MCF 10A (cell line): ENCODE measurements around the gene KIF26A. TPM values are rescaled to one million over a fixed set of nuclear protein-coding genes. Genes with fewer than 3 reads are reported as not detected.

Experiments used
- BruUV-seq: library from RNA; stranded (reverse); fragments of 400-500 nt; replicated peaks from 2 replicates; lab custom pipeline; 2021; lab: Mats Ljungman, UMichigan
- CTCF ChIA-PET: fragments of 300-600 bp; sonication (Branson Sonifier 250); formaldehyde crosslinking; extraction: SDS; loops from one replicate; lab custom pipeline; 2021; ENCODE audit warnings: antibody characterized with exemption, inconsistent platforms; lab: Yijun Ruan, JAX
- POLR2A ChIA-PET: fragments of 300-600, 350-650 bp; sonication (Branson Sonifier 250); formaldehyde crosslinking; extraction: SDS; loops from one replicate; lab custom pipeline; 2020; ENCODE audit warnings: antibody characterized with exemption, inconsistent platforms; lab: Yijun Ruan, JAX
- DNase-seq: peaks from one replicate; pipeline ENCODE4 v3.0.0-alpha.2; 2018; ENCODE audit not compliant: unreplicated experiment
- H3K27ac Mint-ChIP-seq: one replicate; pipeline ENCODE4 v1.8.0; 2022; ENCODE audit warnings: mild to moderate bottlenecking, low read depth, mixed read lengths; ENCODE audit not compliant: unreplicated experiment
- H3K27me3 Mint-ChIP-seq: one replicate; pipeline ENCODE4 v1.8.0; 2022; ENCODE audit warnings: mixed read lengths; ENCODE audit not compliant: insufficient read depth, unreplicated experiment
- H3K36me3 Mint-ChIP-seq: one replicate; pipeline ENCODE4 v1.8.0; 2022; ENCODE audit warnings: mild to moderate bottlenecking, moderate library complexity, mixed read lengths; ENCODE audit not compliant: insufficient read depth, unreplicated experiment
- H3K4me1 Mint-ChIP-seq: one replicate; pipeline ENCODE4 v1.8.0; 2022; ENCODE audit warnings: mixed read lengths; ENCODE audit not compliant: insufficient read depth, unreplicated experiment
- H3K4me3 Mint-ChIP-seq: one replicate; pipeline ENCODE4 v1.8.0; 2022; ENCODE audit warnings: mild to moderate bottlenecking, moderate library complexity, mixed read lengths; ENCODE audit not compliant: unreplicated experiment
- H3K9me3 Mint-ChIP-seq: one replicate; pipeline ENCODE4 v1.8.0; 2022; ENCODE audit warnings: mixed read lengths; ENCODE audit not compliant: unreplicated experiment
- intact Hi-C: fragments of 100-400 bp; cut with micrococcal nuclease; formaldehyde crosslinking; loops from 2 replicates; pipeline ENCODE4 v1.14.1; 2022
- total RNA-seq: library from RNA; stranded (reverse); gene quantifications from 2 replicates; pipeline ENCODE4 v1.2.3, GENCODE V29; 2022
- TF ChIP-seq, protein P1 (sequence below): fragments of 200-600 bp; IDR thresholded peaks from one replicate; pipeline ENCODE4 v1.8.0; 2022; ENCODE audit warnings: antibody characterized with exemption, mild to moderate bottlenecking; ENCODE audit not compliant: unreplicated experiment

KIF26A gene
- total RNA-seq, 1 experiment from 2014 or later, result 0.26 TPM

DNA sequence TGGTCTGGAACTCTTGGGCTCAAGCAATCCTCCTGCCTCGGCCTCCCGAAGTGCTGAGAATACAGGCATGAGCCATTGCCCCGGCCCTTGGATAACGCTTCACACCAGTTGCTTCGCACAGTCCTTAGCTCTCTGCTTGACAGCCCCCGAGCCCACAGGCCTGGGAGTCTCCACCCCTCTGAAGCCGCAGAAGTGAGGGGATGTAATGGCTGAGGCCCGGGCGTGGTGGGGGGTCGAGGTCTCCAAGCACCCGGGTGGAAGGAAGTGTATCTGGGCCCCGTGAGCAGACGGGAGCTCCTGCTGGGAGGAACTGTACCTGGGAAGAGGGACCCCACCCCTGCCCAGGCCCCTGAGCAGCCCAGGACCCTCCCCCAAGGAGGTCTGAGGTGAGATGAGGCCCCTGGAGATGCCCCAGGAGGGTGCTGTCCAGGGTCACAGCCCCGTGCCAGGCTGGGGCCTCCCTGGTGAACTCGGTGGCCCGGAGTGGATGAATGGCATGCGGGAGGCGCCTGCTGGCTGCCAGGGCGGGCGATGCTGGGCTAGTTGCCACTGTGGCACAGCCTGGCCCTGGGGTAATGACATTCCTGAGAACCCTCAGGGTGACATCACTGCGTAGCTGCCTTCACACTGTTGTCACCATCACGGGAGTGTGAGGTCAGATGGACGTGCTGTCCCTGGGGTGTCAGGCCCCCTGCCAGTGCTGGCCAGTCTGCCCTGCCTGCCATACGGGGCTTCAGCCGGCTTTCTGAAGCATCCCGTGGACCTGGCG lies 48.9 kb downstream of the KIF26A start:
- TF ChIP-seq, protein P1, sequence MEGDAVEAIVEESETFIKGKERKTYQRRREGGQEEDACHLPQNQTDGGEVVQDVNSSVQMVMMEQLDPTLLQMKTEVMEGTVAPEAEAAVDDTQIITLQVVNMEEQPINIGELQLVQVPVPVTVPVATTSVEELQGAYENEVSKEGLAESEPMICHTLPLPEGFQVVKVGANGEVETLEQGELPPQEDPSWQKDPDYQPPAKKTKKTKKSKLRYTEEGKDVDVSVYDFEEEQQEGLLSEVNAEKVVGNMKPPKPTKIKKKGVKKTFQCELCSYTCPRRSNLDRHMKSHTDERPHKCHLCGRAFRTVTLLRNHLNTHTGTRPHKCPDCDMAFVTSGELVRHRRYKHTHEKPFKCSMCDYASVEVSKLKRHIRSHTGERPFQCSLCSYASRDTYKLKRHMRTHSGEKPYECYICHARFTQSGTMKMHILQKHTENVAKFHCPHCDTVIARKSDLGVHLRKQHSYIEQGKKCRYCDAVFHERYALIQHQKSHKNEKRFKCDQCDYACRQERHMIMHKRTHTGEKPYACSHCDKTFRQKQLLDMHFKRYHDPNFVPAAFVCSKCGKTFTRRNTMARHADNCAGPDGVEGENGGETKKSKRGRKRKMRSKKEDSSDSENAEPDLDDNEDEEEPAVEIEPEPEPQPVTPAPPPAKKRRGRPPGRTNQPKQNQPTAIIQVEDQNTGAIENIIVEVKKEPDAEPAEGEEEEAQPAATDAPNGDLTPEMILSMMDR, result no peak
- no peaks in the 10 kb centered on the region for H3K4me1 Mint-ChIP-seq
- no peaks in the 10 kb centered on the region for H3K9me3 Mint-ChIP-seq
- intact Hi-C loops, result no loop called here
- no peak for DNase-seq
- ChIA-PET POLR2A (no interaction called here), CTCF (interaction anchor here (0.6 kb wide), 1 partner anchor 337 kb away, joined by 3 read pairs; no protein-coding TSS in a partner anchor)
- no TSS peak for BruUV-seq
- H3K4me3 Mint-ChIP-seq, result no peak overlapping the region
- H3K27ac Mint-ChIP-seq, result no peak overlapping the region
- H3K36me3 Mint-ChIP-seq, result no peaks in the 10 kb centered on the region
- no peaks in the 10 kb centered on the region for H3K27me3 Mint-ChIP-seq

GRCh38 chr14:104187931-104188726 lies 49.7 kb downstream of the KIF26A start:
- CTCF ChIA-PET, result interaction anchor here (0.6 kb wide), 2 partner anchors 73 to 449 kb away, joined by 3 read pairs; no protein-coding TSS in a partner anchor
- no TSS peak for BruUV-seq
- TF ChIP-seq, protein P1, result no peak
- H3K36me3 Mint-ChIP-seq, result no peaks in the 10 kb centered on the region
- no peaks in the 10 kb centered on the region for H3K27me3 Mint-ChIP-seq
- intact Hi-C loops, result no loop called here
- DNase-seq, result no peak
- H3K27ac Mint-ChIP-seq, result no peak overlapping the region
- POLR2A ChIA-PET, result no interaction called here
- no peak overlapping the region for H3K4me3 Mint-ChIP-seq
- H3K4me1 Mint-ChIP-seq, result no peaks in the 10 kb centered on the region
- no peaks in the 10 kb centered on the region for H3K9me3 Mint-ChIP-seq

GRCh38 chr14:104188727-104189400 lies 50.5 kb downstream of the KIF26A start:
- Mint-ChIP-seq H3K27me3 (peaks cover under 1% of the 10 kb centered on the region), H3K36me3 (no peaks in the 10 kb centered on the region), H3K27ac (no peak overlapping the region), H3K4me3 (no peak overlapping the region), H3K4me1 (no peaks in the 10 kb centered on the region), H3K9me3 (no peaks in the 10 kb centered on the region)
- intact Hi-C loops, result no loop called here
- TF ChIP-seq, protein P1, result no peak
- CTCF ChIA-PET, result interaction anchor here (0.6 kb wide), 1 partner anchor 162 kb away, joined by 4 read pairs; no protein-coding TSS in a partner anchor
- DNase-seq, result no peak
- no TSS peak for BruUV-seq
- POLR2A ChIA-PET, result no interaction called here
